HG02759 (cell line): Measurements from ENCODE around the gene CALN1.

Source experiments
- ATAC-seq: cut with Tn5 transposase; IDR thresholded peaks from one replicate; pipeline ENCODE4 v1.9.1; 2021; ENCODE audit warnings: mild to moderate bottlenecking, moderate library complexity; ENCODE audit not compliant: unreplicated experiment

The CALN1 gene

GRCh38 chr7:71900556-71900955 lies 511.6 kb downstream of the CALN1 start:
- no peak for ATAC-seq

GRCh38 chr7:71896535-71896934 lies 515.6 kb downstream of the CALN1 start:
- ATAC-seq, result no peak

GRCh38 chr7:71886046-71886445 lies 526.1 kb downstream of the CALN1 start:
- no peak for ATAC-seq

- no peak for ATAC-seq
Observed at GRCh38 chr7:71885487-71885886, 526.7 kb downstream of the CALN1 start.

- ATAC-seq, result no peak
Observed at GRCh38 chr7:71883415-71883814, 528.7 kb downstream of the CALN1 start.

- ATAC-seq, result no peak
Observed at GRCh38 chr7:71871446-71871845, 540.7 kb downstream of the CALN1 start.

- no peak for ATAC-seq
Observed at GRCh38 chr7:71870812-71871211, 541.3 kb downstream of the CALN1 start.

- ATAC-seq, result no peak
Observed at GRCh38 chr7:71868797-71869196, 543.3 kb downstream of the CALN1 start.

GRCh38 chr7:71867626-71868025 lies 544.5 kb downstream of the CALN1 start:
- ATAC-seq, result no peak

- ATAC-seq, result no peak
Observed at GRCh38 chr7:71865172-71865571, 547.0 kb downstream of the CALN1 start.

- ATAC-seq, result no peak
Observed at GRCh38 chr7:71864130-71864529, 548.0 kb downstream of the CALN1 start.

GRCh38 chr7:71860572-71860971 lies 551.6 kb downstream of the CALN1 start:
- no peak for ATAC-seq

GRCh38 chr7:71857338-71857737 lies 554.8 kb downstream of the CALN1 start:
- ATAC-seq, result no peak

GRCh38 chr7:71854546-71855397 lies 557.4 kb downstream of the CALN1 start:
- no peak for ATAC-seq

- no peak for ATAC-seq
Observed at GRCh38 chr7:71851776-71852498, 560.2 kb downstream of the CALN1 start.

- ATAC-seq, result no peak
Observed at GRCh38 chr7:71846160-71846559, 566.0 kb downstream of the CALN1 start.

- no peak for ATAC-seq
Observed at GRCh38 chr7:71843676-71844075, 568.5 kb downstream of the CALN1 start.

GRCh38 chr7:71842786-71843185 lies 569.4 kb downstream of the CALN1 start:
- ATAC-seq, result no peak

- no peak for ATAC-seq
Observed at GRCh38 chr7:71842381-71842780, 569.8 kb downstream of the CALN1 start.

GRCh38 chr7:71835056-71835455 lies 577.1 kb downstream of the CALN1 start:
- ATAC-seq, result no peak

- no peak for ATAC-seq
Observed at GRCh38 chr7:71829515-71829914, 582.6 kb downstream of the CALN1 start.

- ATAC-seq, result no peak
Observed at GRCh38 chr7:71828361-71828760, 583.8 kb downstream of the CALN1 start.
